ENCODE data around the gene DHX15.

The DHX15 gene

DNA sequence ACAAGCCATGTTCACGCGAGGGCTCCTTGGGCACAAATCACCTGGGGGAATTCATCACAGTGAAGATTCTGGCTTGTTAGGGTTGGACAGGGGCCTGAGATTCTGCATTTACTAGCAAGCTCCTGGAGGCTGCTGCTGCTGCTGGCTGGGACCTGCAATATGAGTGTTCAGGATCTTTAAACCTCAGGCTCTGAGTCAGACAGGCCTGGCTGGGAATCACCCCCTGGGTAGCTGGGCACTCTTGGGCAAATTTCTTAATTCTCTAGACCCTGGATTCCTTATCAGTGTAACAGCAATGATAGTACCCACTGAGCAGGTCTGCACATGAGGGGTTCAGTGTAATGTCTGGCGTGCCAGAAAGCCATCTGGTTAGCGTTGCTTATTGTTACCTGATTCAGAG, 101.5 kb downstream of the DHX15 start:
- no peak for DNase-seq (ENCODE audit: low spot score)

- no peak for DNase-seq (ENCODE audit: low spot score)
These were observed 106.4 kb downstream of the DHX15 start for GRCh38 chr4:24477919-24478318.
